GM10266 (cell line): ENCODE data around the gene CDT1.

Experiments
- DNase-seq: peaks from one replicate; pipeline ENCODE4 v3.0.0; 2012; ENCODE audit errors: extremely low spot score
- CTCF ChIP-seq: IDR thresholded peaks from 2 replicates; pipeline ENCODE4 v1.5.1; 2012; ENCODE audit warnings: mild to moderate bottlenecking, low read depth; ENCODE audit not compliant: control insufficient read depth, insufficient read depth; ENCODE audit errors: missing control alignments

Gene CDT1

DNA sequence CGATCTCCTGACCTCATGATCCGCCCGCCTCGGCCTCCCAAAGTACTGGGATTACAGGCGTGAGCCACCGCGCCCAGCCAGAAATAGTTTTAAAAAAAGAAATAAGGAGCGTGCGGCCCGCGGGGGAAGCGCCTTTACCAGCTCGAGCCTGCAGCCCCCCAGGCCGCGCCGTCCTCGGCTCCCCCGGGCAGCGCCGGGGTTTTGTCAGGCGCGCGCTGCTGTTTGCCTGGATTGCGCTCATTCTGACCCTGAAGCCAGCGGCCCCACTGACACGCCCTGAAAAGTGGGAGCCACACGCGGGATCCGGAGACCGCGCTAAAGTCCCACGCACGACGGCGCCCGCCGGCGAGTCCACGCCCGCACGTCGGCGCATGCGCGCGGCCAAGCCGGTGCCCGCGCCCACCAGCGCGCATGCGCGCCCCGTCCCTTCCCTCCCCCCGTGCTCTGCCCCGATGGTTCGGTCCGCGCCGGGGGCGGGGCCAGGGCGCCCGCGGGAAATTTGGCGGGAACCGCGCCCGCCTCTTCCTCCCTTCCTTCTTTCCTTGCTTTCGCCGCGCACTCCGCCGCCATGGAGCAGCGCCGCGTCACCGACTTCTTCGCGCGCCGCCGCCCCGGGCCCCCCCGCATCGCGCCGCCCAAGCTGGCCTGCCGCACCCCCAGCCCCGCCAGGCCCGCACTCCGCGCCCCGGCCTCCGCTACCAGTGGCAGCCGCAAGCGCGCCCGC, at the start of gene CDT1:
CDT1 (plus strand) TSS at position 526 of the 724 bp plus-strand sequence; CDS start at position 569, 43 bp downstream.
- DNase-seq = peak; percentile 100

DNA sequence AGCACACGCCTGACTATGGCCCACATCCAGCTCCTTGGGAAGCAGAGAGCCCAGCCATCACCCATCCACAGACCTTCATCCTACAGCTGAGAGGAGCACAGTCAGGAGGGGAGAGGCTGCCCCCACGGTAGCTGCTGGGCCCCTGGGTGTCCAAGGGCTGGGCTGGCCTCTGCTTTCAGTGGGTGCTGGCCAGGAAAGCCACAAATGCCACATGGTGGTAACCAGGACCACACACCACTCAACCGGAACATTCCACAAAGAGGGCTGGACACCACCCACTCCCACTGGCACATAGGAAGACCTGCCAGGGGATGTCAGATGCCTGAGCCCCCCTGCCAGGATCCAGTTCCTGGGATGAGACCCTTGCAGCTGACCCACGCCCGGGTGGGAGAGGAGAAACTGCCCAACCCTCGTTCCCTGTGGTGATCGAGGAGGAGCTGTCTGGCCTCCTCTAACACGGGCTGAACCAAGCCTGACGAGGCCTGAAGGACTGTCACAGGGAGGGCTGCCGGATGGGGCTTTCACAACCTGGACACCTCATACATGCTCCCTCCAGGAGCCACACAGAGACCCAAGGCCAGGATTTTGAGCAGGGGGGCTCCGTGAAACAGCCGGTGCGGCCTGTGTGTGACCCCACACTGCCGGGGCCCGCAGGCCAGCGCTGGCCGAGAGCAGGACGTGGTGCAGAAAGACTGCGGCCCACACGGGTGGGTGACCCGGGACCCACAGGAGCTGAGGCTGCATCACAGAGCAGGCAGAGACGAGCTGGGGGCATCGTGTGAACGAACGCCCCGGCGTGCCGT, 49.3 kb upstream of the CDT1 start:
- no peak for DNase-seq
- no peak for TF ChIP-seq CTCF

More for the DNA sequence above, at the start of gene CDT1:
- no peak for TF ChIP-seq CTCF

- peak; percentile 25 for TF ChIP-seq CTCF
- no peak for DNase-seq
Measured at GRCh38 chr16:88754912-88755744, 48.5 kb upstream of the CDT1 start.

GRCh38 chr16:88755745-88756443, 47.7 kb upstream of the CDT1 start:
- TF ChIP-seq CTCF = no peak
- no peak for DNase-seq

GRCh38 chr16:88758227-88758943, 45.2 kb upstream of the CDT1 start:
- TF ChIP-seq CTCF = no peak
- no peak for DNase-seq

DNA sequence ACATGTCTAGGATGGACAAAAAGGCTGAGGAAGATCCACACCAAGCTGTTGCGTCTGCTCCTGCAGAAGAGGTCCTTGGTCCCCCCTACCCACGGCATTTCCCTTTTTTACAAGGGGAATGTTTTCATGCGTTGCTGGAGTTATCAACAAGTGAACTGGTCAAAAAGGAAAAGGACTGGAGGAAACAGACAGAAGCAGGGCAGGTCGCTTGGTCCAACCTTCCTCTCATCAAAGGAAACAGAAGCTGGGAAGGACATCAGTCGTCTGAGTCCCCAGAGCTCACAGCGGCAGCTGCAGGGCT, 44.7 kb upstream of the CDT1 start:
- no peak for TF ChIP-seq CTCF

More for the DNA sequence above, 44.7 kb upstream of the CDT1 start:
- no peak for DNase-seq
